CD4-positive, CD25-positive, alpha-beta regulatory T cell (primary cell): ENCODE data around the gene P4HTM. TPM values are rescaled to one million over a fixed set of nuclear protein-coding genes. Genes with fewer than 3 reads are reported as not detected.
A peak's percentile ranks its signal among the peaks of the same experiment; 100 is the strongest.

Source experiments
- ATAC-seq, 2 donors: fragments of 150-1000 bp; cut with Tn5 transposase; one replicate each; pipeline ENCODE4 v1.10.0; 2021; ENCODE audit warnings: low read depth in 2 of 2, moderate number of reproducible peaks in 2 of 2, moderate library complexity in 1 of 2
- DNase-seq, 3 donors: peaks; one replicate each; pipeline versions ENCODE4 v3.0.0 to v3.0.0-alpha.2; 2012 to 2022; ENCODE audit warnings: mixed read lengths in 1 of 3
- H3K27ac ChIP-seq: one replicate; pipeline ENCODE4 v1.7.0; 2013; ENCODE audit warnings: mild to moderate bottlenecking, low read length; ENCODE audit not compliant: insufficient read depth, poor library complexity, severe bottlenecking
- H3K27me3 ChIP-seq: one replicate; pipeline ENCODE4 v1.7.0; 2013; ENCODE audit warnings: low read length; ENCODE audit not compliant: control insufficient read depth, insufficient read depth
- H3K36me3 ChIP-seq: one replicate; pipeline ENCODE4 v1.7.0; 2013; ENCODE audit warnings: mild to moderate bottlenecking, low read length, moderate library complexity; ENCODE audit not compliant: control insufficient read depth, insufficient read depth
- H3K4me1 ChIP-seq: 2 replicates; pipeline ENCODE4 v1.7.0; 2013; ENCODE audit warnings: mild to moderate bottlenecking, low read length; ENCODE audit not compliant: insufficient read depth, control insufficient read depth, poor library complexity, severe bottlenecking
- H3K4me3 ChIP-seq: one replicate; pipeline ENCODE4 v1.7.0; 2013; ENCODE audit warnings: low read depth, mild to moderate bottlenecking, low read length, moderate library complexity
- H3K9me3 ChIP-seq, 2 experiments: 1 replicate in 1 of 2; 2 replicates in 1 of 2; pipeline ENCODE4 v1.7.0; 2013; ENCODE audit warnings: low read length in 2 of 2, mild to moderate bottlenecking in 1 of 2, moderate library complexity in 1 of 2; ENCODE audit not compliant: control insufficient read depth in 2 of 2
- H3K27ac Mint-ChIP-seq, 3 donors: one replicate each; pipeline ENCODE4 v1.8.0; 2020 to 2022; ENCODE audit warnings: mild to moderate bottlenecking in 3 of 3, mixed read lengths in 3 of 3, moderate library complexity in 2 of 3
- H3K27me3 Mint-ChIP-seq: one replicate; pipeline ENCODE4 v1.8.0; 2022; ENCODE audit warnings: mild to moderate bottlenecking, mixed read lengths
- H3K36me3 Mint-ChIP-seq: one replicate; pipeline ENCODE4 v1.8.0; 2020; ENCODE audit warnings: mixed read lengths
- H3K4me1 Mint-ChIP-seq, 4 donors: one replicate each; pipeline ENCODE4 v1.8.0; 2020 to 2022; ENCODE audit warnings: mixed read lengths in 4 of 4, mild to moderate bottlenecking in 1 of 4
- H3K4me3 Mint-ChIP-seq, 4 donors: one replicate each; pipeline ENCODE4 v1.8.0; 2020 to 2022; ENCODE audit warnings: mild to moderate bottlenecking in 4 of 4, mixed read lengths in 4 of 4, moderate library complexity in 3 of 4
- H3K9me3 Mint-ChIP-seq, 7 donors: one replicate each; pipeline ENCODE4 v1.8.0; 2020 to 2022; ENCODE audit warnings: mixed read lengths in 7 of 7, mild to moderate bottlenecking in 3 of 7, moderate library complexity in 2 of 7
- polyA plus RNA-seq, 4 donors: library from polyadenylated mRNA; unstranded; fragments of 300-500 nt; fragmentation: Illumina TruSeq; gene quantifications; one replicate each; pipeline ENCODE4 v1.2.3, GENCODE V29; 2021
- total RNA-seq: library from RNA; stranded (reverse); gene quantifications from one replicate; pipeline ENCODE4 v1.2.3, GENCODE V29; 2022

The P4HTM gene
- total and polyA plus RNA-seq, 5 donors from 2014 or later, result 19.5 to 39.2 (median 25.1) TPM

GRCh38 chr3:49013738-49014660, 24.0 kb downstream of the P4HTM start:
- peak; percentile 32 to 60 for ATAC-seq
- H3K36me3 ChIP-seq, result peaks cover 47% of the 10 kb centered on the region
- no peaks in the 10 kb centered on the region for H3K9me3 ChIP-seq
- H3K27ac ChIP-seq, result no peak overlapping the region
- Mint-ChIP-seq H3K4me3 (peak overlapping the region in 3 of 4 donors; percentile 11 to 51 (median 47)), H3K4me1 (peaks cover 5 to 38% (median 19%) of the 10 kb centered on the region in 4 donors), H3K36me3 (peaks cover 15% of the 10 kb centered on the region), H3K27me3 (no peaks in the 10 kb centered on the region), H3K9me3 (no peaks in the 10 kb centered on the region), H3K27ac (peak overlapping the region in 1 of 3 donors; percentile 36)
- H3K4me3 ChIP-seq, result no peak overlapping the region
- no peaks in the 10 kb centered on the region for H3K27me3 ChIP-seq
- peaks cover 12% of the 10 kb centered on the region for H3K4me1 ChIP-seq
- peak in 2 of 3 donors; percentile 29 to 68 for DNase-seq

- Mint-ChIP-seq H3K27ac (peak overlapping the region in 1 of 3 donors; percentile 48), H3K4me3 (peak overlapping the region in 2 of 4 donors; percentile 72 to 88), H3K36me3 (peaks cover 15% of the 10 kb centered on the region)
Observed at GRCh38 chr3:49015072-49015471, 25.0 kb downstream of the P4HTM start.

GRCh38 chr3:49015765-49016164, 25.7 kb downstream of the P4HTM start:
- Histone ChIP-seq H3K4me1 (peaks cover 30% of the 10 kb centered on the region), H3K27ac (no peak overlapping the region), H3K9me3 (no peaks in the 10 kb centered on the region), H3K36me3 (peaks cover 47% of the 10 kb centered on the region), H3K27me3 (no peaks in the 10 kb centered on the region), H3K4me3 (no peak overlapping the region)
- Mint-ChIP-seq H3K4me1 (peaks cover 5 to 46% (median 20%) of the 10 kb centered on the region in 4 donors), H3K9me3 (no peaks in the 10 kb centered on the region), H3K27me3 (no peaks in the 10 kb centered on the region), H3K27ac (peak overlapping the region in 2 of 3 donors; percentile 43 to 46), H3K4me3 (peak overlapping the region in 3 of 4 donors; percentile 50 to 88 (median 68)), H3K36me3 (peaks cover 15% of the 10 kb centered on the region)
- DNase-seq, result no peak
- no peak for ATAC-seq

More at GRCh38 chr3:49015072-49015471, 25.0 kb downstream of the P4HTM start:
- H3K4me1 ChIP-seq, result peaks cover 23% of the 10 kb centered on the region
- peaks cover 47% of the 10 kb centered on the region for H3K36me3 ChIP-seq
- no peaks in the 10 kb centered on the region for H3K27me3 ChIP-seq
- no peak overlapping the region for H3K4me3 ChIP-seq
- Mint-ChIP-seq H3K27me3 (no peaks in the 10 kb centered on the region), H3K4me1 (peaks cover 5 to 42% (median 17%) of the 10 kb centered on the region in 4 donors), H3K9me3 (no peaks in the 10 kb centered on the region)
- H3K27ac ChIP-seq, result no peak overlapping the region
- DNase-seq, result no peak
- no peak for ATAC-seq
- no peaks in the 10 kb centered on the region for H3K9me3 ChIP-seq

GRCh38 chr3:49016414-49017228, 26.6 kb downstream of the P4HTM start:
- no peaks in the 10 kb centered on the region for H3K27me3 ChIP-seq
- DNase-seq, result no peak
- H3K4me3 ChIP-seq, result no peak overlapping the region
- H3K9me3 Mint-ChIP-seq, result no peaks in the 10 kb centered on the region
- peak overlapping the region; percentile 86 to 98 (median 92) for H3K4me3 Mint-ChIP-seq
- peak overlapping the region in 2 of 3 donors; percentile 45 to 46 for H3K27ac Mint-ChIP-seq
- H3K36me3 Mint-ChIP-seq, result peaks cover 15% of the 10 kb centered on the region
- H3K4me1 ChIP-seq, result peaks cover 32% of the 10 kb centered on the region
- peaks cover 5 to 50% (median 22%) of the 10 kb centered on the region in 4 donors for H3K4me1 Mint-ChIP-seq
- ATAC-seq, result no peak
- peaks cover 5% of the 10 kb centered on the region for H3K27me3 Mint-ChIP-seq
- peaks cover 45% of the 10 kb centered on the region for H3K36me3 ChIP-seq
- peak overlapping the region; percentile 78 for H3K27ac ChIP-seq
- no peaks in the 10 kb centered on the region for H3K9me3 ChIP-seq

- Histone ChIP-seq H3K27ac (peak overlapping the region; percentile 78), H3K27me3 (no peaks in the 10 kb centered on the region), H3K4me1 (peaks cover 34% of the 10 kb centered on the region), H3K9me3 (no peaks in the 10 kb centered on the region), H3K4me3 (peak overlapping the region; percentile 34), H3K36me3 (peaks cover 37% of the 10 kb centered on the region)
- ATAC-seq (no peak), DNase-seq (peak in 1 of 3 donors; percentile 34)
- Mint-ChIP-seq H3K4me3 (peak overlapping the region; percentile 86 to 98 (median 92)), H3K36me3 (peaks cover 11% of the 10 kb centered on the region), H3K9me3 (no peaks in the 10 kb centered on the region), H3K27ac (peak overlapping the region; percentile 45 to 75 (median 73)), H3K4me1 (peaks cover 5 to 48% (median 19%) of the 10 kb centered on the region in 4 donors), H3K27me3 (peaks cover 5% of the 10 kb centered on the region)
Observed at GRCh38 chr3:49017229-49017970, 27.4 kb downstream of the P4HTM start.

GRCh38 chr3:49017971-49018706, 28.1 kb downstream of the P4HTM start, which contains the start of gene DALRD3:
TSS of gene DALRD3 (minus strand) at chr3:49018580. CDS start at chr3:49018564, 16 bp downstream.
- Mint-ChIP-seq H3K9me3 (no peaks in the 10 kb centered on the region), H3K4me1 (peaks cover 8 to 53% (median 22%) of the 10 kb centered on the region in 4 donors), H3K36me3 (peaks cover 11% of the 10 kb centered on the region), H3K27me3 (peaks cover 5% of the 10 kb centered on the region), H3K27ac (peak within 1 kb of the TSS; percentile 85 to 96 (median 90)), H3K4me3 (peak within 1 kb of the TSS; percentile 86 to 98 (median 96))
- H3K4me1 ChIP-seq, result peaks cover 41% of the 10 kb centered on the region
- H3K4me3 ChIP-seq, result peak within 1 kb of the TSS; percentile 77
- ATAC-seq (peak; percentile 5 to 7), DNase-seq (peak; percentile 62 to 78 (median 65))
- peak within 1 kb of the TSS; percentile 78 for H3K27ac ChIP-seq
- H3K36me3 ChIP-seq, result peaks cover 33% of the 10 kb centered on the region
- no peaks in the 10 kb centered on the region for H3K9me3 ChIP-seq
- no peaks in the 10 kb centered on the region for H3K27me3 ChIP-seq
